GM23338 (cell line): Measurements from ENCODE around the gene ADAMTS18. TPM values are rescaled to one million over a fixed set of nuclear protein-coding genes. Genes with fewer than 3 reads are reported as not detected.

Experiments used
- ATAC-seq: fragments of 200-7000 bp; cut with Tn5 transposase; 3 replicates; pipeline ENCODE4 v1.9.1; 2020
- DNase-seq: peaks from one replicate; pipeline ENCODE4 v3.0.0-alpha.2; 2015; ENCODE audit warnings: low spot score
- H2AFZ ChIP-seq: fragments of 200-600 bp; sonication (generic); 2 replicates; pipeline ENCODE4 v1.8.0; 2016; ENCODE audit warnings: antibody characterized with exemption, mild to moderate bottlenecking, moderate library complexity
- H3F3A ChIP-seq: fragments of 200-600 bp; sonication (generic); replicated peaks from 2 replicates; pipeline ENCODE4 v1.8.0; 2017; ENCODE audit warnings: antibody characterized with exemption, mixed run types, low read depth
- H3K27ac ChIP-seq: fragments of 200-600 bp; sonication (generic); 2 replicates; pipeline ENCODE4 v1.6.1; 2016; ENCODE audit warnings: low read depth
- H3K27me3 ChIP-seq: fragments of 200-600 bp; sonication (generic); 2 replicates; pipeline ENCODE4 v1.8.0; 2016; ENCODE audit warnings: mild to moderate bottlenecking, mixed run types, moderate library complexity; ENCODE audit not compliant: insufficient read depth
- H3K36me3 ChIP-seq: fragments of 200-600 bp; sonication (generic); 2 replicates; pipeline ENCODE4 v1.8.0; 2016; ENCODE audit warnings: mild to moderate bottlenecking; ENCODE audit not compliant: insufficient read depth
- H3K4me1 ChIP-seq: fragments of 200-600 bp; sonication (generic); 2 replicates; pipeline ENCODE4 v1.8.0; 2016; ENCODE audit warnings: mild to moderate bottlenecking, moderate library complexity; ENCODE audit not compliant: insufficient read depth
- H3K4me2 ChIP-seq: fragments of 200-600 bp; sonication (generic); 2 replicates; pipeline ENCODE4 v1.7.1; 2017; ENCODE audit warnings: mixed run types
- H3K4me3 ChIP-seq: fragments of 200-600 bp; sonication (generic); 2 replicates; pipeline ENCODE4 v1.6.1; 2016; ENCODE audit warnings: mixed run types
- H3K79me2 ChIP-seq: fragments of 200-600 bp; sonication (generic); replicated peaks from 2 replicates; pipeline ENCODE4 v1.8.0; 2017; ENCODE audit warnings: mild to moderate bottlenecking; ENCODE audit not compliant: insufficient read depth
- H3K9me2 ChIP-seq: fragments of 200-600 bp; sonication (generic); 2 replicates; pipeline ENCODE4 v1.8.0; 2017; ENCODE audit not compliant: insufficient read depth
- H4K20me1 ChIP-seq: fragments of 200-600 bp; sonication (generic); replicated peaks from 2 replicates; pipeline ENCODE4 v1.8.0; 2017; ENCODE audit warnings: mild to moderate bottlenecking; ENCODE audit not compliant: insufficient read depth
- H3K27ac Mint-ChIP-seq: 2 replicates; pipeline ENCODE4 v1.8.0; 2020; ENCODE audit warnings: inconsistent platforms, mild to moderate bottlenecking, moderate library complexity, mixed read lengths
- H3K27me3 Mint-ChIP-seq: 3 replicates; pipeline ENCODE4 v1.8.0; 2022; ENCODE audit warnings: low read depth, mild to moderate bottlenecking, moderate library complexity, mixed read lengths, inconsistent platforms; ENCODE audit not compliant: insufficient read depth, poor library complexity
- H3K36me3 Mint-ChIP-seq: 3 replicates; pipeline ENCODE4 v1.8.0; 2021; ENCODE audit warnings: low read depth, mild to moderate bottlenecking, inconsistent platforms, moderate library complexity, mixed read lengths
- H3K4me1 Mint-ChIP-seq: 3 replicates; pipeline ENCODE4 v1.8.0; 2020; ENCODE audit warnings: mild to moderate bottlenecking, inconsistent platforms, mixed read lengths
- H3K4me3 Mint-ChIP-seq: 3 replicates; pipeline ENCODE4 v1.8.0; 2021; ENCODE audit warnings: moderate library complexity, mild to moderate bottlenecking, inconsistent platforms, mixed read lengths
- H3K9me3 Mint-ChIP-seq: 3 replicates; pipeline ENCODE4 v1.8.0; 2020; ENCODE audit warnings: moderate library complexity, mild to moderate bottlenecking, inconsistent platforms, mixed read lengths
- CREB1 ChIP-seq: fragments of 250-450 bp; sonication (Bioruptor Pico); IDR thresholded peaks from 2 replicates; pipeline ENCODE4 v1.5.0; 2020; ENCODE audit warnings: low read depth, mild to moderate bottlenecking, moderate library complexity
- CTCF ChIP-seq, 2 experiments: fragments of 200-600 bp in 1 of 2; sonication (generic) in 1 of 2; conservative IDR thresholded peaks; 2 replicates each; pipeline versions ENCODE4 v1.5.1 to v1.6.1; 2016 to 2017; ENCODE audit warnings: antibody characterized with exemption in 2 of 2, low read depth in 2 of 2, mild to moderate bottlenecking in 2 of 2, moderate library complexity in 1 of 2
- ETS1 ChIP-seq: IDR thresholded peaks from 2 replicates; pipeline ENCODE4 v1.6.1; 2016; ENCODE audit warnings: antibody characterized with exemption
- EZH2 ChIP-seq: fragments of 200-600 bp; sonication (generic); IDR thresholded peaks from one replicate; pipeline ENCODE4 v1.8.0; 2017; ENCODE audit warnings: antibody characterized with exemption, mild to moderate bottlenecking, low read depth; ENCODE audit not compliant: unreplicated experiment
- EZH2phosphoT487 ChIP-seq: fragments of 200-600 bp; sonication (generic); IDR thresholded peaks from one replicate; pipeline ENCODE4 v1.8.1; 2018; ENCODE audit warnings: antibody characterized with exemption; ENCODE audit not compliant: unreplicated experiment
- JUNB ChIP-seq: IDR thresholded peaks from one replicate; pipeline ENCODE4 v1.6.1; 2016; ENCODE audit warnings: antibody characterized with exemption; ENCODE audit not compliant: unreplicated experiment
- NANOG ChIP-seq: IDR thresholded peaks from 2 replicates; pipeline ENCODE4 v1.6.1; 2016; ENCODE audit warnings: antibody characterized with exemption, borderline replicate concordance
- POLR2AphosphoS5 ChIP-seq: IDR thresholded peaks from 2 replicates; pipeline ENCODE4 v1.6.1; 2016; ENCODE audit warnings: antibody characterized with exemption, low read depth
- STAT1 ChIP-seq: IDR thresholded peaks from one replicate; pipeline ENCODE4 v1.6.1; 2016; ENCODE audit warnings: antibody characterized with exemption; ENCODE audit not compliant: unreplicated experiment
- ZNF114 ChIP-seq: fragments of 250-450 bp; sonication (Bioruptor Pico); IDR thresholded peaks from 2 replicates; pipeline ENCODE4 v1.5.0; 2020; ENCODE audit warnings: mild to moderate bottlenecking, moderate library complexity
- ZNF331 ChIP-seq: fragments of 250-450 bp; sonication (Bioruptor Pico); IDR thresholded peaks from 2 replicates; pipeline ENCODE4 v1.5.0; 2020; ENCODE audit warnings: low read depth, mild to moderate bottlenecking, moderate library complexity
- polyA plus RNA-seq: library from polyadenylated mRNA; unstranded; fragments of >200 nt; fragmentation: Nextera tagmentation; extraction: Ambion mirVana; gene quantifications from 2 replicates; pipeline ENCODE4 v1.2.1, GENCODE V29; 2016
- total RNA-seq: library from RNA; depleted of rRNA; stranded (reverse); fragments of >200 nt; shearing (Covaris generic); gene quantifications from 2 replicates; pipeline ENCODE4 v1.2.3, GENCODE V29; 2014
- TF ChIP-seq, protein P1 (sequence below): fragments of 250-450 bp; sonication (Bioruptor Pico); IDR thresholded peaks from 2 replicates; pipeline ENCODE4 v1.5.0; 2020; ENCODE audit warnings: mild to moderate bottlenecking, moderate library complexity
- TF ChIP-seq, protein P2 (sequence below): IDR thresholded peaks from one replicate; pipeline ENCODE4 v1.6.1; 2018; ENCODE audit warnings: antibody characterized with exemption; ENCODE audit not compliant: unreplicated experiment

ADAMTS18 gene
- total and polyA plus RNA-seq, 2 experiments from 2014 or later = 0.15 to 0.90 TPM

DNA sequence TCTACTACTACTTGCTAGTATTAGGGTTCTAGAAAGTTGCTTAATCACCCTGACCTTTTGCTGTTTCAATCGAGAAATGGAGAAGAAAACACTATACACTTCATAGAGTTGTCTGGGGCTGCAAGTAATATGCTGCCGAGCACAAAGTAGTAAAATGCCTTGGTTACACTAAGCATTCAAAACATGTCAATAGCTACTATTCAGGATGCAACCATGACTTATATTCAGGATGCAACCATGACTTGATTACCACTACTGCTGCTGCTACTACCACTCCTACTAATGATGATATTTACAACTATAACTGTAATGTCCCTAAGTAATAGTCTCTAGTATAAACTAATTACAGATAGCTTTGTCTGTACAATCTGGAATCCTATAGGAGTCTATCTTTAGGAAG, 35.3 kb downstream of the ADAMTS18 start:
- H3K4me1 ChIP-seq = peaks cover 12% of the 10 kb centered on the region
- H3F3A ChIP-seq = no peaks in the 10 kb centered on the region
- no peaks in the 10 kb centered on the region for H3K27me3 ChIP-seq
- no peak for TF ChIP-seq ZNF331
- no peak for TF ChIP-seq STAT1
- no peak for TF ChIP-seq JUNB
- TF ChIP-seq CREB1 (CRISPR knock-in tag) = no peak
- no peak for TF ChIP-seq ETS1
- TF ChIP-seq, protein P1, sequence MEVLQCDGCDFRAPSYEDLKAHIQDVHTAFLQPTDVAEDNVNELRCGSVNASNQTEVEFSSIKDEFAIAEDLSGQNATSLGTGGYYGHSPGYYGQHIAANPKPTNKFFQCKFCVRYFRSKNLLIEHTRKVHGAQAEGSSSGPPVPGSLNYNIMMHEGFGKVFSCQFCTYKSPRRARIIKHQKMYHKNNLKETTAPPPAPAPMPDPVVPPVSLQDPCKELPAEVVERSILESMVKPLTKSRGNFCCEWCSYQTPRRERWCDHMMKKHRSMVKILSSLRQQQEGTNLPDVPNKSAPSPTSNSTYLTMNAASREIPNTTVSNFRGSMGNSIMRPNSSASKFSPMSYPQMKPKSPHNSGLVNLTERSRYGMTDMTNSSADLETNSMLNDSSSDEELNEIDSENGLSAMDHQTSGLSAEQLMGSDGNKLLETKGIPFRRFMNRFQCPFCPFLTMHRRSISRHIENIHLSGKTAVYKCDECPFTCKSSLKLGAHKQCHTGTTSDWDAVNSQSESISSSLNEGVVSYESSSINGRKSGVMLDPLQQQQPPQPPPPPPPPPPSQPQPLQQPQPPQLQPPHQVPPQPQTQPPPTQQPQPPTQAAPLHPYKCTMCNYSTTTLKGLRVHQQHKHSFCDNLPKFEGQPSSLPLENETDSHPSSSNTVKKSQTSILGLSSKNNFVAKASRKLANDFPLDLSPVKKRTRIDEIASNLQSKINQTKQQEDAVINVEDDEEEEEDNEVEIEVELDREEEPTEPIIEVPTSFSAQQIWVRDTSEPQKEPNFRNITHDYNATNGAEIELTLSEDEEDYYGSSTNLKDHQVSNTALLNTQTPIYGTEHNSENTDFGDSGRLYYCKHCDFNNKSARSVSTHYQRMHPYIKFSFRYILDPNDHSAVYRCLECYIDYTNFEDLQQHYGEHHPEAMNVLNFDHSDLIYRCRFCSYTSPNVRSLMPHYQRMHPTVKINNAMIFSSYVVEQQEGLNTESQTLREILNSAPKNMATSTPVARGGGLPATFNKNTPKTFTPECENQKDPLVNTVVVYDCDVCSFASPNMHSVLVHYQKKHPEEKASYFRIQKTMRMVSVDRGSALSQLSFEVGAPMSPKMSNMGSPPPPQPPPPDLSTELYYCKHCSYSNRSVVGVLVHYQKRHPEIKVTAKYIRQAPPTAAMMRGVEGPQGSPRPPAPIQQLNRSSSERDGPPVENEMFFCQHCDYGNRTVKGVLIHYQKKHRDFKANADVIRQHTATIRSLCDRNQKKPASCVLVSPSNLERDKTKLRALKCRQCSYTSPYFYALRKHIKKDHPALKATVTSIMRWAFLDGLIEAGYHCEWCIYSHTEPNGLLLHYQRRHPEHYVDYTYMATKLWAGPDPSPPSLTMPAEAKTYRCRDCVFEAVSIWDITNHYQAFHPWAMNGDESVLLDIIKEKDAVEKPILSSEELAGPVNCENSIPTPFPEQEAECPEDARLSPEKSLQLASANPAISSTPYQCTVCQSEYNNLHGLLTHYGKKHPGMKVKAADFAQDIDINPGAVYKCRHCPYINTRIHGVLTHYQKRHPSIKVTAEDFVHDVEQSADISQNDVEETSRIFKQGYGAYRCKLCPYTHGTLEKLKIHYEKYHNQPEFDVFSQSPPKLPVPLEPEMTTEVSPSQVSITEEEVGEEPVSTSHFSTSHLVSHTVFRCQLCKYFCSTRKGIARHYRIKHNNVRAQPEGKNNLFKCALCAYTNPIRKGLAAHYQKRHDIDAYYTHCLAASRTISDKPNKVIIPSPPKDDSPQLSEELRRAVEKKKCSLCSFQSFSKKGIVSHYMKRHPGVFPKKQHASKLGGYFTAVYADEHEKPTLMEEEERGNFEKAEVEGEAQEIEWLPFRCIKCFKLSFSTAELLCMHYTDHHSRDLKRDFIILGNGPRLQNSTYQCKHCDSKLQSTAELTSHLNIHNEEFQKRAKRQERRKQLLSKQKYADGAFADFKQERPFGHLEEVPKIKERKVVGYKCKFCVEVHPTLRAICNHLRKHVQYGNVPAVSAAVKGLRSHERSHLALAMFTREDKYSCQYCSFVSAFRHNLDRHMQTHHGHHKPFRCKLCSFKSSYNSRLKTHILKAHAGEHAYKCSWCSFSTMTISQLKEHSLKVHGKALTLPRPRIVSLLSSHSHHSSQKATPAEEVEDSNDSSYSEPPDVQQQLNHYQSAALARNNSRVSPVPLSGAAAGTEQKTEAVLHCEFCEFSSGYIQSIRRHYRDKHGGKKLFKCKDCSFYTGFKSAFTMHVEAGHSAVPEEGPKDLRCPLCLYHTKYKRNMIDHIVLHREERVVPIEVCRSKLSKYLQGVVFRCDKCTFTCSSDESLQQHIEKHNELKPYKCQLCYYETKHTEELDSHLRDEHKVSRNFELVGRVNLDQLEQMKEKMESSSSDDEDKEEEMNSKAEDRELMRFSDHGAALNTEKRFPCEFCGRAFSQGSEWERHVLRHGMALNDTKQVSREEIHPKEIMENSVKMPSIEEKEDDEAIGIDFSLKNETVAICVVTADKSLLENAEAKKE = no peak
- TF ChIP-seq, protein P2, sequence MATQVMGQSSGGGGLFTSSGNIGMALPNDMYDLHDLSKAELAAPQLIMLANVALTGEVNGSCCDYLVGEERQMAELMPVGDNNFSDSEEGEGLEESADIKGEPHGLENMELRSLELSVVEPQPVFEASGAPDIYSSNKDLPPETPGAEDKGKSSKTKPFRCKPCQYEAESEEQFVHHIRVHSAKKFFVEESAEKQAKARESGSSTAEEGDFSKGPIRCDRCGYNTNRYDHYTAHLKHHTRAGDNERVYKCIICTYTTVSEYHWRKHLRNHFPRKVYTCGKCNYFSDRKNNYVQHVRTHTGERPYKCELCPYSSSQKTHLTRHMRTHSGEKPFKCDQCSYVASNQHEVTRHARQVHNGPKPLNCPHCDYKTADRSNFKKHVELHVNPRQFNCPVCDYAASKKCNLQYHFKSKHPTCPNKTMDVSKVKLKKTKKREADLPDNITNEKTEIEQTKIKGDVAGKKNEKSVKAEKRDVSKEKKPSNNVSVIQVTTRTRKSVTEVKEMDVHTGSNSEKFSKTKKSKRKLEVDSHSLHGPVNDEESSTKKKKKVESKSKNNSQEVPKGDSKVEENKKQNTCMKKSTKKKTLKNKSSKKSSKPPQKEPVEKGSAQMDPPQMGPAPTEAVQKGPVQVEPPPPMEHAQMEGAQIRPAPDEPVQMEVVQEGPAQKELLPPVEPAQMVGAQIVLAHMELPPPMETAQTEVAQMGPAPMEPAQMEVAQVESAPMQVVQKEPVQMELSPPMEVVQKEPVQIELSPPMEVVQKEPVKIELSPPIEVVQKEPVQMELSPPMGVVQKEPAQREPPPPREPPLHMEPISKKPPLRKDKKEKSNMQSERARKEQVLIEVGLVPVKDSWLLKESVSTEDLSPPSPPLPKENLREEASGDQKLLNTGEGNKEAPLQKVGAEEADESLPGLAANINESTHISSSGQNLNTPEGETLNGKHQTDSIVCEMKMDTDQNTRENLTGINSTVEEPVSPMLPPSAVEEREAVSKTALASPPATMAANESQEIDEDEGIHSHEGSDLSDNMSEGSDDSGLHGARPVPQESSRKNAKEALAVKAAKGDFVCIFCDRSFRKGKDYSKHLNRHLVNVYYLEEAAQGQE = no peak
- no peak for TF ChIP-seq ZNF114 (CRISPR knock-in tag)
- no peak for TF ChIP-seq EZH2
- TF ChIP-seq CTCF (conservative IDR thresholded peaks at IDR 0.05; ENCODE audit: low read depth in 2 of 2) = no peak
- TF ChIP-seq POLR2AphosphoS5 = no peak
- TF ChIP-seq EZH2phosphoT487 = no peak
- TF ChIP-seq NANOG = no peak
- DNase-seq (no peak), ATAC-seq (no peak)
- peaks cover 28% of the 10 kb centered on the region for H3K4me1 Mint-ChIP-seq
- no peak overlapping the region for H3K27ac Mint-ChIP-seq
- peaks cover 2% of the 10 kb centered on the region for H3K27me3 Mint-ChIP-seq
- H3K4me2 ChIP-seq = no peak overlapping the region
- H3K9me2 ChIP-seq = 0 out of 2 replicates have a peak, but pooled peaks cover 3% of the 10 kb centered on the region
- H3K4me3 Mint-ChIP-seq = no peak overlapping the region
- no peak overlapping the region for H3K4me3 ChIP-seq
- H3K27ac ChIP-seq = no peak overlapping the region
- no peaks in the 10 kb centered on the region; the same call in 2 of the 3 replicates for H3K9me3 Mint-ChIP-seq
- H2AFZ ChIP-seq = no peak overlapping the region
- no peaks in the 10 kb centered on the region for H3K36me3 ChIP-seq
- no peaks in the 10 kb centered on the region for H3K36me3 Mint-ChIP-seq
- no peaks in the 10 kb centered on the region for H4K20me1 ChIP-seq
- H3K79me2 ChIP-seq = no peaks in the 10 kb centered on the region
